ENCODE data around the gene GLI1.
A peak's percentile ranks its signal among the peaks of the same experiment; 100 is the strongest.
"Not testable (repeated sequence)": the region's sequence is repeated elsewhere in the genome, so short reads cannot be mapped to it uniquely, and the experiment has no call there.

The GLI1 gene

GRCh38 chr12:57475271-57476161, 15.9 kb downstream of the GLI1 start:
- no peak for DNase-seq (ENCODE audit: low read depth in 3 of 3)

- peak; percentile 65 to 92 (median 79) for DNase-seq (ENCODE audit: low read depth in 3 of 3)
These were observed 16.8 kb downstream of the GLI1 start for GRCh38 chr12:57476162-57476992.

GRCh38 chr12:57476993-57477709, 17.6 kb downstream of the GLI1 start:
- no peak for DNase-seq (ENCODE audit: low read depth in 3 of 3)

DNA sequence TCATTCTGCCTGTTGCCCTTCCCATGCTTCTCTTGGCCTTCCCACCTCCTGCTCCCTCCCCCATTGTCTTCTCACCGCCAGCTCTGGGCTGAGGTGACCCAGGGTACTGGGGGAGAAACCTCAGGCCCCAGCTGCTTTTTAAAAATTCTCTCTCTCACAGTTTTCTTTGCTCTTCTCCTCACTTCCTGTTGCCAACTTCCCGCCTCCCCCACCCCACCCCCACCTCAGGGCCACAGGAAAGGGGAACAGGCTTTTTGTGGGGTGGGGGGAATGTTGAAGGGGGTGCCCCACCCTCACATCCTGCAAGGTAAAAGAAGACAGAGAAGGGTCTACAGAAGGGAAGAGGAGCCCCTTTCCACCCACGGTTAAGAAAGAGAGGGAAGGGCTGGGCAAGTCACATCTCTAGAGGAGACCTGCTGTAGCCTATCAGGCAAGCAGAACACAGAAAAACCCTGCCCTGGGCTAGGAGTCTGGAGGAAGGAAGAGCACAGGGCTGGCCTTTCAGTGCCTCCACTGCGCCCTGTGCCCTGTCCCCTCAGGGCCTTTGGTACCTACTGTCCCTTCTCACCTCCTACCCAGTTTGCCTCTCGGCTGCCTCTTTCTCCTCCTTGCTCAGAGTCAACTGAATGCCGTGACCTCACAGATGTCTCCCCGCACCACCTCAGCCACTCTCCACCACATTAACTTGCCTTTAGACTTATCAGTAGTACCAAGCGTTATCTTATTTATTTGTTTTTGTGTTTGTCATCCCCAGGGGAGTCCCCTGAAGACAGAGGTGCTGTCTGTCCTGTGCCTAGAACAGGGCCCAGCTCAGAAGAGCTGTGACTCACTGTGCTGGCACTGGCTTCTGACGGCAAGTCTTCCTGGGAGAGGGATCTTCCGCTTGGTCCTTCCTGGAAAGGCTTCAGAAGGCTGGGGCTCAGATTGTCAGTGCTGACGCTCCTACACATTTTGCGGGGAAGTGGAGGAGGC, 18.4 kb downstream of the GLI1 start:
- DNase-seq (ENCODE audit: low read depth in 3 of 3), result peak in 1 of 3 donors; percentile 40

DNA sequence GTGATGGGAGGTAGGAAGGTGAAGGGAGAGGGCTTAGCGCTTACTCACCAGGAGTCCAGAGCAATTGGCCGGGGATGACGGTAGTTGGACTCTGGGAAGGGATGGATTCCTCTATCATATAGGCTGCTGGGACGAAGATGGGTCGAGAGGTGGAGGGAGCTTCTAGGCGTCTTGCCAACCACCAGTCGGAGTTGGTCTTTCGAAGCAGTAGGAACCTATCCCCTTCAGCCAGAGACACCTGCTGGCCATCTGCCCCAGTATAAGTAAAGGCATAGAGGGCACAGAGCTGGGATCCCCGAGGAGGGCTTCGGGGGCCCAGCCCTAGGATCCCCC, 19.4 kb downstream of the GLI1 start:
- DNase-seq (ENCODE audit: low read depth in 3 of 3), result no peak

GRCh38 chr12:57479376-57480115, 20.0 kb downstream of the GLI1 start, which contains the start of gene ARHGAP9:
Gene ARHGAP9 (minus strand): TSS chr12:57479866. CDS start chr12:57479406, 460 bp downstream.
- DNase-seq (ENCODE audit: low read depth in 3 of 3), result peak in 1 of 3 donors; percentile 21

DNA sequence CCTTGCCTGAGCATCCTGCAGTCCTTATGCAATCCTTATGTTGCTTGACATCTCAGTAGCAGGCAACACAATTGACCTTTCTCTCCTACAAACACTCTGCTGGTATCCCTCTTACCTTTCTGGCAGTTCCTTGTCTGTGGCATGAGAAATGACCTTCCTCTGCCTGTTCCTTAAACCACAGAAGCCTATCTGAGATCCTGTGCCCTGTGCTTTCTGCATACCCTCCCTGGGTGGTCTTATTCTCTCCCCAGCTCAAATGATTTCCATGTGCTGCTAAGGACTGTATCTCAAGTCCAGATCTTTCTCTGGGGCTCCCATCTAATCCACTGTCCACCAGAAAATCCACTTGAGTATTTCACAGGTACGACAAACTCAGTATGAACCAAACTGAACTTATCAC, 22.1 kb downstream of the GLI1 start:
- no peak for DNase-seq (ENCODE audit: low read depth in 3 of 3)

DNA sequence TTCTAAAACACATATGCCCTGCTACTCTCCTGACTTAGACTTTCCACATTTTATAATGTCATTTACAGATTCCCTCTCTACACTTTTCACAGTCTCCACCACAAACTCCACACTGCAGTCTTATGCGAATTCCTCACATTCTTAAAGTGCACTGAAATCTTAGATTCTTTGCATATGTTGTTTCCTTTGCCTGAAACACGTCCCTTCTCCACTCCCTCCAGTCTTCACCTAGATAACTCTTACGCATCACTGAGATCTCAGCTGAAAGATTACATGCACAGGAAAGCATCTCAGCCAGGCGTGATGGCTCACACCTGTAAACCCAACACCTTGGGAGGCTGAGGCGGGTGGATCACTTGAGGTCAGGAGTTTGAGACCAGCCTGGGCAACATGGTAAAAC, 23.9 kb downstream of the GLI1 start:
- no peak for DNase-seq (ENCODE audit: low read depth in 3 of 3)

DNA sequence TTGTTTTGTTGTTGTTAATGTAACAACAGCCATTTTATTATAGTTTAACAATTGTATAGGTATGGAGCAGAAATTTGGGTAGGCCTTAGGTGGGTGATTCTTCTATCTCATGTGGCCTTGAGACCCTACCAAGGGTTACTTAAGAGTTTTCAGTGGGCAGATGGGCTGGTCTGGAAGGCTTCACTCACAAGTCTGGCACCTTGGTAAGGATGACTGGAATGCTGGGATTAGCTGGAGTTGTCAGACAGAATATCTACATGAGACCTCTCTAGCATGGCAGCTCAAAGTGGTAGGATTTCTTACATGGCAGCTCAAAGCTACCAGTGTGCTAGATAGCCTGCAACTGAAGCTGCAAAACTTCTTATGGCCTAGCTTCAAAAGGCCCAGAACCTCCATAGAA, 26.1 kb downstream of the GLI1 start:
- DNase-seq (ENCODE audit: low read depth in 3 of 3), result no peak

GRCh38 chr12:57487055-57487596, 27.5 kb downstream of the GLI1 start:
- DNase-seq (ENCODE audit: low read depth in 3 of 3), result no peak

DNA sequence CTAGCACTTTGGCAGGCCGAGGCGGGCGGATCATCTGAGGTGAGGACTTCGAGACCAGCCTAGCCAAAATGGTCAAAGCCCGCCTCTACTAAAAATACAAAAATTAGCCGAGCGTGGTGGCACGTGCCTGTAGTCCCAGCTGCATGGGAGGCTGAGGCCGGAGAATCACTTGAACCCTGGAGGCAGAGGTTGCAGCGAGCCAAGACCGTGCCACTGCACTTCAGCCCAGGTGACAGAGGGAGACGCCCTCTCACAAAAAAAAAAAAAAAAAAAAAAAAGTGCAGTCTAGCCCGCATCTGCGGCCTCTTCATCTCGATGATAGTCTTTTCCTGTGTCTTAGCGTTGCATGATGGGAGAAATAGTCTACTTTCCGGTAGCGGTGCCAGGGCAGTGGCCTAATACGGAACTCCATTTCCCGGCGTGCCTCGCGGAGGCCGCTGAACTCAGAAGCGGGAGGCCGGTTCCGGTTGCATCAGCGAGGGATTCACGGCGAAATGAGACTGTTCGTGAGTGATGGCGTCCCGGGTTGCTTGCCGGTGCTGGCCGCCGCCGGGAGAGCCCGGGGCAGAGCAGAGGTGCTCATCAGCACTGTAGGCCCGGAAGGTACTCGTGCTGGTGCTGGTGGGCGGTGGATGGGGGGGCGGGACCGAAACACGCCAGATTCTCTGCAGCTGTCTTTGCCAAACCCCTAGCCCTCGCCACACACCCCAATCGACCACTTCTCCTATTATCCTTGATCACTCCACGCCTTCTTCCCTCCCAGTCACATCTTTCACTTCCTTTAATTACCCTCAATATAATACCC, 28.2 kb downstream of the GLI1 start, which contains the start of gene MARS1:
Gene MARS1, plus strand, starts transcription at position 472 of the 805 bp plus-strand sequence. Its CDS starts 23 bp downstream, at position 495.
- DNase-seq (ENCODE audit: low read depth in 3 of 3), result peak; percentile 85 to 90 (median 86)

DNA sequence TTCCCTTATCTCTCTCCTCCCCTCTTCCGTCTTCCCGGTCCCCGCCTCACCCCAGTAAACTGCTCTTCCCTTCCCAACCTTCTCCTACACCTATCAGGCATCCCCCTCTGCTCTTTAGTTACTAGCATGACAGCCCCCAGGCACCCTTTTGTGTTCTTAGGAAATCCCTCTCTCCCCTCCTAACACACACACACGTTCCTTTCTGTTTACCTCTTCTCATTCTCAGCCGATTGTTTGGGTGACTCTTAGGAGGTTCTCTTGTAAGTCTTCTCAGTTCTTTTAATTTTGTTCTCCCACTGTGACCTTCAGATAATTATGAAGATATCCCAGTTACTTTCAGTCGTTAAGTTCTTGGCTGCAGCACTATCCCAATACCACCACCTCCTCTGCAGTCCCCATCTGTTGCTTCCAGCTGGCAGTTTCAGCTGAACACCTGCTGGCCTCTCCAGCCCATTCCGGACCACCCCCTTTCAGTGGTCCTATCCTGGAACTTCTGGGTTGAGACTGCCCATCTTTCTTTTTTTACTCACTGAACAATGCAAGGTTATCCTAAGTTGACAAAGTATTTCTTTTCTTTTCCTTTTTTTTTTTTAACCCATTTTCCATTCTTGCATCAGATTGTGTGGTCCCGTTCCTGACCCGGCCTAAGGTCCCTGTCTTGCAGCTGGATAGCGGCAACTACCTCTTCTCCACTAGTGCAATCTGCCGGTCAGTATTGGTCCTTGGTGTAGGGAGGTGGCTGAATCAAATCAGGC, 29.0 kb downstream of the GLI1 start:
- DNase-seq (ENCODE audit: low read depth in 3 of 3), result no peak

DNA sequence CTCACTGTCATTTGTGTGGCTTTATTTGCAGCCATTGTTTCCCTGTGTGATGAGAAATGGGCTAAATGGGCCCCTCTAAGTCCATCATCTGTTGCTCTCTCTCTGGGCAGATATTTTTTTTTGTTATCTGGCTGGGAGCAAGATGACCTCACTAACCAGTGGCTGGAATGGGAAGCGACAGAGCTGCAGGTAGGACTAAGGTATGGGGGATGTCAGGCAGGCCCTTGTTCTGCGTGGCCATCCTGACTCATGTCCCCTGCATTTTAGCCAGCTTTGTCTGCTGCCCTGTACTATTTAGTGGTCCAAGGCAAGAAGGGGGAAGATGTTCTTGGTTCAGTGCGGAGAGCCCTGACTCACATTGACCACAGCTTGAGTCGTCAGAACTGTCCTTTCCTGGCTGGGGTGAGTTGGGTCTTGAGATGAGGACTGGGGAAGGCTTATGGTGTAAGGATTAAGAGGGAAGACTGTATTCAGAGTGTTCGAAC, 29.6 kb downstream of the GLI1 start:
- DNase-seq (ENCODE audit: low read depth in 3 of 3), result no peak

GRCh38 chr12:57490126-57490525, 30.5 kb downstream of the GLI1 start:
- no peak for DNase-seq (ENCODE audit: low read depth in 3 of 3)

- DNase-seq (ENCODE audit: low read depth in 3 of 3), result no peak
These were observed 32.1 kb downstream of the GLI1 start for GRCh38 chr12:57491393-57492280.

GRCh38 chr12:57495051-57495701, 35.6 kb downstream of the GLI1 start:
- DNase-seq (ENCODE audit: low read depth in 3 of 3), result not testable (repeated sequence)

All from stimulated activated CD4-positive, alpha-beta T cell treated with anti-CD3 and anti-CD28 coated beads, TNF-alpha, amount 100 ng/mL, for 48 hours (primary cell).